ENCODE data around the gene TLE6.
A peak's percentile ranks its signal among the peaks of the same experiment; 100 is the strongest.
"Not testable (repeated sequence)": the region's sequence is repeated elsewhere in the genome, so short reads cannot be mapped to it uniquely, and the experiment has no call there.

The TLE6 gene

GRCh38 chr19:3031607-3031867, 54.2 kb downstream of the TLE6 start:
- DNase-seq: no peak

DNA sequence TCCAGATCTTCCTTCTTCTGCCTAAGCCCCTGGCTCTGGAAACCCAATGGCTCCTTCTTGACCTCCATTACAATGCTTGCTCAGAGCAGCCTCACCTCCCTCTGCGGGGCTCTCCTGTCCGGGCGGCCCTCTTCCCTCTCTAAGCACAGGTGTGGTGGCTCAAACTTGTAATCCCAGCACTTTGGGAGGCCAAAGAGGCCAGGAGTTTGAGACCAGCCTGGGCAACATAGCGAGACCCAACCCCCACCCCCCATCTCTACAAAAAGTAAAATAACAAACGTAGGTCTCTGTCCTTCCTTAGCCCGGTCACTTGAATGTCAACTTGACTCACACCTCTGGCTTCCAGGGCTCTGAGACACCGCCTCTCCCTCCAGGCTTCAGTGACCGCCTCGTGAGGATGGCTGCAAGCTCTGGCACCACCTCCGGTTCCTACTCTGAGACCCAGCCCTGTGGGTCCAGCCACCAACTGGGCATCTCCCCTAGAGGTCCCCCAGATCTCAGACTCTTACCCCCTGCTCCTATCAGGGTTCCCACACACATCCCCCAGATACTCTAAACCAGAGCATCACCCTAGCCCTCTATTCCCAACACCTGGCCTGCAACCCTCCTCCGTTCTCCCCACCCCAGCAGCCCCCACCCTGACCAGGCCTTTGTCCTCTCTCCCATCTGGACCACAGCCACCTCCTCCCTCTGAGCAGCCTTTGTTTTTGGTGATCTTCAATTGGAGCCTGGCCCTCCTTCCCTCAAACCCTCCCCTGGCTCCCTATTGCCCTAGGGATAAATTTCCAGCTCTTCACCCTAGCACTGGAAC, 56.4 kb downstream of the TLE6 start:
- no peak for DNase-seq

- no peak for DNase-seq
These were observed 57.0 kb downstream of the TLE6 start for GRCh38 chr19:3034406-3034655.

- DNase-seq: no peak
These were observed 57.5 kb downstream of the TLE6 start for GRCh38 chr19:3034656-3035541.

DNA sequence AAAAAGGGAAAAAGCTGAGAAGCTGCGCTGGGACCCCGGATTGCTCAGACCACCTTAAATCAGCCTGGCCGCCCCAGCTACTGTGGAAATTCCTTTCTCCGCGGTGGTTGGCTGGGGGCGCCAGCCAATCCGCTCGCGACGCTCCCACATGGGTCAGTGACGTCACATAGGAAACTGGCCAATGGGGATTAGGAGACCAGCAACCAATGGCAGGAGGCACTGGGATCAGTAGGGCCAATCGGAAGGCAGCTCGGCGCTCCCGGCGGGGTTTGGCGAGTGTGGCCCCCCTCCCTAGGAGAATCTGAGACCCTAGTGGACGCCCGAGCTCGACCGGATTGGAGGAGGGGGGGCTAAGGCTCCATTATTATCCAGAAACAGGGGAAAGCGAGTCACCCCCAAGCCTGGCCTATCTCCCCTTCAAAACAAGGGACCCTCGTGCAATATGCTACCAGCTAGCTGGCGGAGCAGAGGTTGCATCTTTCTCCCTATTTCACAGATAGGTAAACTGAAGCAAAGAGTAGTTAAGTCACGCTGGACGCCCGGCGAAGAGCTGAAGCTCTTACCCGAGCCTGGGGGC, 58.3 kb downstream of the TLE6 start:
- peak; percentile 98 for DNase-seq

GRCh38 chr19:3036119-3036976, 59.0 kb downstream of the TLE6 start:
- DNase-seq: peak; percentile 82

DNA sequence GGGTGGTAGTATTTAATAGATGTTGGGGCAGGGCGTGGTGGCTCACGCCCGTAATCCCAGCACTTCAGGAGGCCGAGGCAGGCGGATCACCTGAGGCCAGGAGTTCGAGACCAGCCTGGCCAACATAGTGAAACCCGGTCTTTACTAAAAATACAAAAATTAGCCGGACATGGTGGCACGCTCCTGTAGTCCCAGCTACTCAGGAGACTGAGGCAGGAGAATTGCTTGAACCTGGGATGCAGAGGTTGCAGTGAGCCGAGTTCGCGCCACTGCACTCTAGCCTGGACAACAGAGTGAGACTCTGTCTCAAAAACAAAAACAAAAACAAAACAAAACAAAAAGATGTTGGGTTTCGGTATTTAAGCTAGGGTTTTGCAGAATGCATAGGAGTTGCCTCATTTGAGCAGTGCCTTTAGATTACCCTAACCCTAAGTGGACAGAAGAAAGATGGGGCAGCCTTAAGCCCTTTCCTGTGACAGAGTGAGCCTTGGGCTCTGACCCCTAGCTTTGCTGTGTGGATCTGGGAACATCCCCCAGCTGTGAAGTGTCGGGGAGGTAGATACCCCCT, 59.7 kb downstream of the TLE6 start:
- DNase-seq: not testable (repeated sequence)

DNA sequence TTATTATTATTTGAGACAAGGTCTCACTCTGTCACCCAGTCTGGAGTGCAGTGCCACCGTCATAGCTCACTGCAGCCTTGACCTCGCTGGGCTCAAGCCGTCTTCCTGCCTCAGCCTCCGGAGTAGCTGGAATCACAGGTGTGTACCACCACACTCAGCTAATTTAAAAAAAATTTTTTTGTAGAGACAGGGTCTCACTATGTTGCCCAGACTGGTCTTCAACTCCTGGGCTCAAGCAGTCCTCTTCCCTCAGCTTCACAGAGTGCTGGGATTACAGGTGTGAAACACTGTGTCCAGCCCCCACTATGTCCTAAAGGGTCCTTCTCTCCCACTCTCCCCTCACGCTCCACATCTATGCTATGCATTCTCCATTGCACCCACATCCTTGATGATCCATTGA, 60.9 kb downstream of the TLE6 start:
- no peak for DNase-seq

GRCh38 chr19:3039125-3039524, 61.8 kb downstream of the TLE6 start:
- no peak for DNase-seq

DNA sequence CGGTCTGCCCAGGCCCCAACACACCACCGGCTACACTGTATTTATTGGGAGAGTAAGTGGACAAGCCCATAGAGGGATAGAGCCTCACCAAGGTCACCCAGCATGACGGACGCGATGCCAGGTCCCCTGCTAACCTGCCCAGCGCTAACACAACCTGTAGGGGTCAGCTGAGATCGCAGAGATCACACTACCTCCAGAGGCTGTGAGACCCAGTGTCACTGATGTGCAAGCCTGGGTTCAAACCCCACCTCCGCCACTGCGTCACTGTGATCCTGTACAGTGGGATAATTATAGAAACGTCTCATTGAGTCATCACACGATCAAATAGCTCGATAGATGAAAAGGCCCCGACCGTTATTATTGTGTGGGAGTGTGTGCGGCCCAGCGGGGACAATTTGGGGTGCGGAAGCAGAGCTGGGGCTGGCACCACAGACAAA, 62.3 kb downstream of the TLE6 start:
- no peak for DNase-seq

- DNase-seq: no peak
These were observed 64.0 kb downstream of the TLE6 start for GRCh38 chr19:3041327-3041726.

DNA sequence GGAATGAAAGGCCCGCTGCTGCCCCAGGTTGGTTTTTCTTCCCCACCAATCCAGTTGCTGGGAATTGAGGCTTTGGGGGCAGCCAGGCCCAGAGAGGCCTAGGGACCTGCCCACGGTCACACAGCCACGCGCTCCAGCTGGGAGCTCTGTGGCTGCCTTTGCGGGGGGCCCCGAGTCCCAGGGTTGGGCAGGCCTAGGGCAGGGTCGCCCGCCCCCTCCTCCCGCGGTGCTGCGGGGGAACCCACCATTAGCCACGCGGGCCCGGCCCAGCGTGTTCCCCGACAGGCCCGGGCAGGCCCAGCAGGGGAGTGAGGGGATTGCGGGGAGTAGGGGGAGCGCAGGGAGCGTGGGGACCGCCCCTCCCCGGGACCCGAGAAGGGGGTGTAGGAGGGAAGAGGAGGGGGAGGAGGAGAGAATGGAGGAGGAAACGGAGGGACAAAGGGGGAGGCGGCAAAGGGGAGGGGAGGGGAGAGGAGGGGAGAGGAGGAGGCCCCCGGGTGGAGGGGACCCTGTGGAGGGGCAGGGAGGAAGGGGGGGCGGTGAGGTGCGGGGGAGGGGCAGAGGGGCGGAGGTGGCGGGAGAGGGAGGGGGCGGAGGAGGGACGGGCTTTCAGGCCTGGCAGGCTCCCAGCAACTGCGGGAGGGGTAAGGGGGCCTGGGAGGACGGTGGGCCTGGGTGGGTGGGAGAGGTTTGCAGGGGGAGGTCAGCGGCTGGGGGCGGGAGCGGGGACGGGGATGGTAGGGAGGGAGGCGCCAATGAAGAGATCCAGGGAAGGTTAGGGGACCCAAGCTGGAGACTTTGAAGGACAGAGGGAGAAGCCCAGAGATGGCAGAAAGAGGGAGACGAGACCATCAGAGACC, 64.6 kb downstream of the TLE6 start:
- no peak for DNase-seq

DNA sequence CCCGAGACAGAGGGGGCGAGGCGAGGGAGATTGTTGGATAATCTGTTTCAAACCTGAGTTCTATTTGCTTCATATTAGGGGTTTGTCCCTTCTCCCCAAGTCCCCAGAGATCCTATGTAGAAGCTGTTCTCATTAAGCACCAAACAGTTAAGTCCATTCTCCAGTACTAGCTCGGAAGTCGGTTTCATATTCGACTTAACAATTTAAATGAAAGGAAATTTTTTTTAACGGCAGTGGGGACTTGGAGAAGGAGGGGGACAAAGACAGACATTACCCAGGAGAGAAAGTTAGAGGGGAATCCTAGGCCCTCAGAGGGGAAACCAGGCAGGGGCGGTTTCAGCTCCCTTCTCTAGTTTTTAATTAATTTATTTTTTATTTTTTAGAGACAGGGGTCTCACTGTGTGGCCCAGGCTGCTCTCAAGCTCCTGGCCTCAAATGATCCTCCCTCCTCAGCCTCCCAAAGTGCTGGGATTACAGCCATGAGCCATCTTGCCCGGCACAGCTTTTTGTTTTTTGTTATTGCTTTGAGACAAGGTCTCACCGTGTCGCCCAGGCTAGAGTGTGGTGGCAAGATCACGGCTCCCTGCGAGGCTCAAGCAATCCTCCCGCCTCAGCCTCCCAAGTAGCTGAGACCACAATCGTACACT, 65.4 kb downstream of the TLE6 start:
- DNase-seq: no peak
